Spleen (tissue), 11 donors: ENCODE measurements around the gene CLTA. TPM values are rescaled to one million over a fixed set of nuclear protein-coding genes. Genes with fewer than 3 reads are reported as not detected.
"Not testable (repeated sequence)": the region's sequence is repeated elsewhere in the genome, so short reads cannot be mapped to it uniquely, and the experiment has no call there.

ENCODE experiments used
- DNase-seq: peaks from one replicate; pipeline ENCODE4 v3.0.0-alpha.2; 2020
- H3K27ac ChIP-seq, 8 donors: fragments of 200-600 bp; sonication (generic) in 7 of 8; 1 replicate in 4 of 8; 2 replicates in 4 of 8; pipeline versions ENCODE4 v1.5.0 to v1.8.0; 2016 to 2021; ENCODE audit warnings: inconsistent platforms in 4 of 8, mild to moderate bottlenecking in 4 of 8, moderate library complexity in 1 of 8
- H3K27me3 ChIP-seq, 7 donors: fragments of 200-600 bp; sonication (generic) in 6 of 7; replicated peaks in 1 of 7; 1 replicate in 4 of 7; 2 replicates in 3 of 7; pipeline versions ENCODE4 v1.5.0 to v1.8.0; 2016 to 2021; ENCODE audit warnings: inconsistent platforms in 3 of 7, mild to moderate bottlenecking in 1 of 7
- H3K36me3 ChIP-seq, 6 donors: fragments of 200-600 bp; sonication (generic) in 5 of 6; 1 replicate in 4 of 6; 2 replicates in 2 of 6; pipeline versions ENCODE4 v1.5.0 to v1.8.0; 2016 to 2021; ENCODE audit warnings: inconsistent platforms in 2 of 6
- H3K4me1 ChIP-seq, 6 donors: fragments of 200-600 bp; sonication (generic) in 5 of 6; 1 replicate in 3 of 6; 2 replicates in 3 of 6; pipeline versions ENCODE4 v1.5.0 to v1.8.0; 2016 to 2021; ENCODE audit warnings: inconsistent platforms in 3 of 6
- H3K4me3 ChIP-seq, 8 donors: fragments of 200-600 bp; sonication (generic) in 7 of 8; 1 replicate in 4 of 8; 2 replicates in 4 of 8; pipeline versions ENCODE4 v1.5.0 to v1.8.0; 2016 to 2021; ENCODE audit warnings: inconsistent platforms in 4 of 8, mild to moderate bottlenecking in 4 of 8, moderate library complexity in 2 of 8
- H3K9me3 ChIP-seq, 8 donors: fragments of 200-600 bp; sonication (generic) in 7 of 8; 1 replicate in 4 of 8; 2 replicates in 4 of 8; pipeline versions ENCODE4 v1.5.0 to v1.8.0; 2016 to 2021; ENCODE audit warnings: inconsistent platforms in 4 of 8
- POLR2A ChIP-seq, 3 donors: fragments of 450-650 bp; IDR thresholded peaks; one replicate each; pipeline ENCODE4 v1.5.1; 2017; ENCODE audit warnings: antibody characterized with exemption in 3 of 3, mild to moderate bottlenecking in 1 of 3
- POLR2AphosphoS5 ChIP-seq, 3 donors: sonication (generic); formaldehyde crosslinking; IDR thresholded peaks; one replicate each; pipeline ENCODE4 v1.5.1; 2017; ENCODE audit warnings: antibody characterized with exemption in 3 of 3
- WGBS, 5 donors: extraction: QIAGEN DNeasy Blood & Tissue Kit in 3 of 5; methylation state at CpG; one replicate each; pipeline versions ENCODE4 v1.1.5 to v1.1.7; 2013 to 2018; 5-methylcytosine and 5-hydroxymethylcytosine counted together
- intact Hi-C: fragments of 100-400 bp; cut with DNase I; formaldehyde crosslinking; loops from one replicate; pipeline ENCODE4 v1.15.0; 2023; ENCODE audit warnings: low total_unique reads
- polyA plus RNA-seq, 3 donors: library from polyadenylated mRNA; stranded (reverse); fragments of 200-250 nt; gene quantifications; one replicate each; pipeline ENCODE4 v1.2.1, GENCODE V29; 2013
- total RNA-seq, 7 donors: library from RNA; depleted of rRNA in 3 of 7; stranded (reverse); fragments of >200 nt in 3 of 7; fragmentation: NEBNext Ultra II Directional in 4 of 7; extraction: Animal tissue kit (Norgen Biotek cat#: 25700) in 4 of 7; gene quantifications; one replicate each; pipeline versions ENCODE4 v1.1.0 to v1.2.1, GENCODE V29; 2016 to 2021
- TF ChIP-seq, protein P1 (sequence below), 11 experiments: fragments of 200-600 bp in 7 of 11; fragments of 450-650 bp in 4 of 11; sonication (generic) in 4 of 11; IDR thresholded peaks in 8 of 11; conservative IDR thresholded peaks in 3 of 11; 1 replicate in 7 of 11; 2 replicates in 4 of 11; pipeline versions ENCODE4 v1.4.0 to v1.8.0; 2016 to 2021; ENCODE audit warnings: antibody characterized with exemption in 11 of 11, inconsistent platforms in 4 of 11, mild to moderate bottlenecking in 1 of 11
- donor health status: healthy with polysubstance abuse.
- donor health status: DM: no; HTN: no; CAD: no; lungs with moderate emphysema.
- donor health status: DM: no; HTN: no; CAD: no.
- donor health status: Bipolar disorder and iron deficiency.
- donor health status: healthy.
- donor health status: DM: no; HTN: no; CAD: no.
- donor health status: DM: yes; HTN: yes; CAD: no.

Gene CLTA
- total and polyA plus RNA-seq, 10 donors = 92.0 to 176 (median 137) TPM

DNA sequence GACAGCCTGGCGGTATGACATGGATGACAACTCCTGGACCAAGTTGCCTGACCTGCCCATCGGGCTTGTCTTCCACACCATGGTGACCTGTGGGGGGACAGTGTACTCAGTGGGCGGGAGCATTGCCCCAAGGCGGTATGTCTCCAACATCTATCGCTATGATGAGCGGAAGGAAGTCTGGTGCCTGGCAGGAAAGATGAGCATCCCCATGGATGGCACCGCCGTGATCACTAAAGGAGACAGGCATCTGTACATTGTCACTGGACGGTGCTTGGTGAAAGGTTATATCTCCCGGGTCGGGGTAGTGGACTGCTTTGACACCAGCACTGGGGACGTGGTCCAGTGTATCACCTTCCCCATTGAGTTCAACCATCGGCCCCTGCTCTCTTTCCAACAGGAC is 20.2 kb upstream of the CLTA start:
- H3K9me3 ChIP-seq = no peaks in the 10 kb centered on the region
- H3K4me1 ChIP-seq = peaks cover 5 to 18% (median 13%) of the 10 kb centered on the region in 6 donors
- TF ChIP-seq, protein P1, sequence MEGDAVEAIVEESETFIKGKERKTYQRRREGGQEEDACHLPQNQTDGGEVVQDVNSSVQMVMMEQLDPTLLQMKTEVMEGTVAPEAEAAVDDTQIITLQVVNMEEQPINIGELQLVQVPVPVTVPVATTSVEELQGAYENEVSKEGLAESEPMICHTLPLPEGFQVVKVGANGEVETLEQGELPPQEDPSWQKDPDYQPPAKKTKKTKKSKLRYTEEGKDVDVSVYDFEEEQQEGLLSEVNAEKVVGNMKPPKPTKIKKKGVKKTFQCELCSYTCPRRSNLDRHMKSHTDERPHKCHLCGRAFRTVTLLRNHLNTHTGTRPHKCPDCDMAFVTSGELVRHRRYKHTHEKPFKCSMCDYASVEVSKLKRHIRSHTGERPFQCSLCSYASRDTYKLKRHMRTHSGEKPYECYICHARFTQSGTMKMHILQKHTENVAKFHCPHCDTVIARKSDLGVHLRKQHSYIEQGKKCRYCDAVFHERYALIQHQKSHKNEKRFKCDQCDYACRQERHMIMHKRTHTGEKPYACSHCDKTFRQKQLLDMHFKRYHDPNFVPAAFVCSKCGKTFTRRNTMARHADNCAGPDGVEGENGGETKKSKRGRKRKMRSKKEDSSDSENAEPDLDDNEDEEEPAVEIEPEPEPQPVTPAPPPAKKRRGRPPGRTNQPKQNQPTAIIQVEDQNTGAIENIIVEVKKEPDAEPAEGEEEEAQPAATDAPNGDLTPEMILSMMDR (IDR thresholded peaks at IDR 0.05 in 8 of 11, conservative IDR thresholded peaks at IDR 0.05 in 3 of 11) = no peak
- no peak for TF ChIP-seq POLR2AphosphoS5 (IDR thresholded peaks at IDR 0.05)
- TF ChIP-seq POLR2A (IDR thresholded peaks at IDR 0.05) = no peak
- intact Hi-C loops = no loop called here
- H3K27ac ChIP-seq = no peak overlapping the region
- peaks cover 0 to 6% (median 0%) of the 10 kb centered on the region in 7 donors for H3K27me3 ChIP-seq
- no peak overlapping the region for H3K4me3 ChIP-seq
- H3K36me3 ChIP-seq = no peaks in the 10 kb centered on the region
- 93 to 97% (median 95%) methylated on average over 9 to 13 of the region's 13 CpGs for WGBS, 5 donors
- no peak for DNase-seq

DNA sequence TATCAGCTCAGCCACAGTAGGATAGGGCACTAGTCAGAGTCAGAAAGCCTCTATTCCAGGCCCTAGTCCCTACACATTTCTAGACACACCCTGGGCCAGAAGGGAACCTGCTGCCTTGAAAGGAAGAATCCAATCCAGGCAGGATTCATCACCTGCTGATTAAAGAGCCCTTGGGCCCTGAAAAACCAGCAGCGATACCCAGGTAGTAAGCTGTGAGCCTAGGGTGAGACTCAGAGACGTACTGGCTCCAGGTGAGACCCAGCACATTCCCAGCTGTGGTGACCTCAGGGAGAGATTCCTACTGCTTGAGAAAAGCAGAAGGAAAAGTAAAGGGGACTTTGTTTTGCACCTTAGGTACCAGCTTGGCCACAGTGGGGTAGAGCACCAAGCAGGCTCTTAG is 16.9 kb upstream of the CLTA start:
- WGBS, 5 donors = 89 to 100% (median 94%) methylated on average over 2 of the region's 2 CpGs
- no peaks in the 10 kb centered on the region for H3K27me3 ChIP-seq
- no peaks in the 10 kb centered on the region for H3K9me3 ChIP-seq
- no peak for DNase-seq
- no peak overlapping the region for H3K27ac ChIP-seq
- H3K4me3 ChIP-seq = no peak overlapping the region
- intact Hi-C loops = no loop called here
- H3K36me3 ChIP-seq = no peaks in the 10 kb centered on the region
- no peaks in the 10 kb centered on the region for H3K4me1 ChIP-seq
- TF ChIP-seq, protein P1 (IDR thresholded peaks at IDR 0.05 in 8 of 11, conservative IDR thresholded peaks at IDR 0.05 in 3 of 11) = no peak
- TF ChIP-seq POLR2A (IDR thresholded peaks at IDR 0.05) (no peak), POLR2AphosphoS5 (IDR thresholded peaks at IDR 0.05) (no peak)

DNA sequence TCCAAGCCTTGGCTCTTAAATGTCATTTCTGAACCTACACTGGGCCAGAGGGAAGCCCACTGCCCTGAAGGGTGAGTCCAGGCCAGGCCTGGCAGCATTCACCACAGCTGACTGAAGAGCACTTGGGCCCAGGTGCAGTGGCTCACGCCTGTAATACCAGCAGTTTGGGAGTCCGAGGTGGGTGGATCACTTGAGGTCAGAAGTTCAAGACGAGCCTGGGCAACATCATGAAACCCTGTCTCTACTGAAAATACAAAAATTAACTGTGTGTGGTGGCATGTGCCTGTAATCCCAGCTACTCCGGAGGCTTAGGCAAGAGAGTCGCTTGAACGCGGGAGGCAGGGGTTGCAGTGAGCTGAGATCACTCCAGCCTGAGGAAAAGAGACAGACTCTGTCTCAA is 16.4 kb upstream of the CLTA start:
- DNase-seq = no peak
- TF ChIP-seq, protein P1 (IDR thresholded peaks at IDR 0.05 in 8 of 11, conservative IDR thresholded peaks at IDR 0.05 in 3 of 11) = no peak
- TF ChIP-seq POLR2A (IDR thresholded peaks at IDR 0.05) (no peak), POLR2AphosphoS5 (IDR thresholded peaks at IDR 0.05) (no peak)
- no peaks in the 10 kb centered on the region for H3K4me1 ChIP-seq
- no peak overlapping the region for H3K27ac ChIP-seq
- 85 to 95% (median 90%) methylated on average over 7 of the region's 7 CpGs for WGBS, 5 donors
- intact Hi-C loops = no loop called here
- no peaks in the 10 kb centered on the region for H3K27me3 ChIP-seq
- no peak overlapping the region for H3K4me3 ChIP-seq
- no peaks in the 10 kb centered on the region for H3K9me3 ChIP-seq
- no peaks in the 10 kb centered on the region for H3K36me3 ChIP-seq

DNA sequence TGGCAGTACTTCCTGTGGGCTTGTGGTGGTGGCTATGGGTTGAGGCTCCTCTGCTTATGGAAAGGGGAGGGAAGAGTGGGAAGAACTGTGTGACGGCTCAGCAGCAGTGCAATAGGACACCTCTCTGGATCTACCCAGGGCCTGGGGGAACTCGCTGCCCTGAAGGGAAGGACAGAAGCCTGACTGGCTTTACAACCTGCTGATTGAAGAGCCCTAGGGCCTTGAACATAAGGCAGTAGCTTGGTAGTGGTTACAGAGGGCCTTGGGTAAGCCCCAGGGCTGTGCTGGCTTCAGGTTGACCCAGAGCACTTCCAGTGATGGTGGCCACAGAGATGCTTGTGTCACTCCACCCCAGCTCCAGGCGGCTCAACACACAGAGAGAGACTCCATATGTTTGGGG is 16.0 kb upstream of the CLTA start:
- 83 to 86% (median 84%) methylated on average over 3 of the region's 3 CpGs for WGBS, 5 donors
- no peaks in the 10 kb centered on the region for H3K9me3 ChIP-seq
- no peaks in the 10 kb centered on the region for H3K27me3 ChIP-seq
- no peak for DNase-seq
- intact Hi-C loops = no loop called here
- H3K4me3 ChIP-seq = no peak overlapping the region
- no peaks in the 10 kb centered on the region for H3K36me3 ChIP-seq
- TF ChIP-seq, protein P1 (IDR thresholded peaks at IDR 0.05 in 8 of 11, conservative IDR thresholded peaks at IDR 0.05 in 3 of 11) = no peak
- TF ChIP-seq POLR2AphosphoS5 (IDR thresholded peaks at IDR 0.05) (no peak), POLR2A (IDR thresholded peaks at IDR 0.05) (no peak)
- no peak overlapping the region for H3K27ac ChIP-seq
- H3K4me1 ChIP-seq = no peaks in the 10 kb centered on the region

DNA sequence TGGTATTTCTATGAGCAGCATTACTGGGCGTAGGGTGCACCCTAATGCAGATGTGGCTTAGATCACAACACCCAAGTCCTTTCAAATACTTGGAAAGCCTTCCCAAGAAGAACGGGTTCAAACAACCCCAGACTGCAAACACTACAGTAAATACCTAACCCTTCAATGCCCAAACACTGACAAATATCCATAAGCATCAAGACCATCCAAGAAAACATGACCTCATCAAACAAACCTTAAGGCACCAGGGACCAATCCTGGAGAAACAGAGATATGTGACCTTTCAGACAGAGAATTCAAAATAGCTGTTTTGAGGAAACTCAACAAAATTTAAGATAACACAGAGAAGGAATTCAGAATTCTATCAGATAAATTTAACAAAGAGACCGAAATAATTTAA is 15.5 kb upstream of the CLTA start:
- WGBS, 5 donors = 86 to 97% (median 93%) methylated on average over 3 of the region's 3 CpGs
- H3K36me3 ChIP-seq, H3K4me1 ChIP-seq, H3K27ac ChIP-seq, intact Hi-C loops, H3K27me3 ChIP-seq, DNase-seq, H3K4me3 ChIP-seq, H3K9me3 ChIP-seq: not testable (repeated sequence)

DNA sequence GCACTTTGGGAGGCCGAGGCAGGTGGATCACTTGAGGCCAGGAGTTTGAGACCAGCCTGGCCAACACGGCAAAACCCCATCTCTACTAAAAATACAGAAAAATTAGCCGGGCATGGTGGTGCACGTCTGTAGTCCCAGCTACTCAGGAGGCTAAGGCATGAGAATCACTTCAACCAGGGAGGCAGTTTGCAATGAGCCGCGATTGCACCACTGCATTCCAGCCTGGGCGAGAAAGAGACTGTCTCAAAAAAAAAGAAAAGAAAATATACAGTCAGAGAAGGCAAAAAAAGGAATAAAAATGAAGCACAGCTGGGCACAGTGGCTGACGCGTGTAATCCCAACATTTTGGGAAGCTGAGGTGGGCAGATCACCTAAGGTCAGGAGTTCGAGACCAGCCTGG is 14.2 kb upstream of the CLTA start:
- intact Hi-C loops = not testable (repeated sequence)
- WGBS, 5 donors = 91 to 97% (median 96%) methylated on average over 10 of the region's 10 CpGs

More for the DNA sequence above, 14.2 kb upstream of the CLTA start:
- DNase-seq, H3K36me3 ChIP-seq, H3K27me3 ChIP-seq, H3K27ac ChIP-seq, H3K9me3 ChIP-seq, H3K4me3 ChIP-seq, H3K4me1 ChIP-seq: not testable (repeated sequence)
